SK-N-SH (cell line): ENCODE results near the gene DIAPH2. TPM values are rescaled to one million over a fixed set of nuclear protein-coding genes. Genes with fewer than 3 reads are reported as not detected.
A peak's percentile ranks its signal among the peaks of the same experiment; 100 is the strongest.

ENCODE experiments used
- CTCF ChIA-PET: fragments of 300-600, 350-600 bp; formaldehyde crosslinking; extraction: SDS; loops from one replicate; lab custom pipeline; 2021; lab: Yijun Ruan, JAX
- POLR2A ChIA-PET: fragments of 350-600 bp; sonication (Branson Sonifier 250); formaldehyde crosslinking; extraction: SDS; loops from one replicate; lab custom pipeline; 2020; ENCODE audit warnings: antibody characterized with exemption, inconsistent platforms; lab: Yijun Ruan, JAX
- DNase-seq: peaks from one replicate; pipeline ENCODE4 v3.0.0; 2012
- H2AFZ ChIP-seq: fragments of 200-600 bp; sonication (generic); 2 replicates; pipeline ENCODE4 v1.8.1; 2016; ENCODE audit warnings: antibody characterized with exemption, mild to moderate bottlenecking, low read depth
- H3F3A ChIP-seq: fragments of 200-600 bp; sonication (generic); replicated peaks from 2 replicates; pipeline ENCODE3; 2016; ENCODE audit warnings: antibody characterized with exemption, mild to moderate bottlenecking; ENCODE audit not compliant: insufficient read depth
- H3K27ac ChIP-seq, 2 experiments: fragments of 200-500 bp in 1 of 2; fragments of 200-600 bp in 1 of 2; sonication (Bioruptor generic) in 1 of 2; sonication (generic), shearing (Covaris generic) in 1 of 2; 2 replicates each; pipeline versions ENCODE4 v1.5.1 to v1.6.1; 2014 to 2016; ENCODE audit warnings: low read depth in 2 of 2, inconsistent platforms in 1 of 2, low read length in 1 of 2, mild to moderate bottlenecking in 1 of 2, mixed read lengths in 1 of 2
- H3K27me3 ChIP-seq: fragments of 200-600 bp; sonication (generic), shearing (Covaris generic); 2 replicates; pipeline ENCODE4 v1.6.1; 2016; ENCODE audit warnings: mixed run types; ENCODE audit not compliant: insufficient read depth
- H3K36me3 ChIP-seq, 2 experiments: fragments of 200-500 bp in 1 of 2; fragments of 200-600 bp in 1 of 2; sonication (Bioruptor generic) in 1 of 2; sonication (generic) in 1 of 2; replicated peaks in 1 of 2; 2 replicates each; pipeline versions ENCODE3 to v1.5.1; 2014 to 2016; ENCODE audit warnings: low read length in 1 of 2, mild to moderate bottlenecking in 1 of 2; ENCODE audit not compliant: insufficient read depth in 2 of 2, control insufficient read depth in 1 of 2
- H3K4me1 ChIP-seq, 2 experiments: fragments of 200-500 bp in 1 of 2; fragments of 200-600 bp in 1 of 2; sonication (Bioruptor generic) in 1 of 2; sonication (generic), shearing (Covaris generic) in 1 of 2; 2 replicates each; pipeline versions ENCODE4 v1.5.1 to v1.6.1; 2014 to 2016; ENCODE audit warnings: low read depth in 1 of 2, low read length in 1 of 2, mixed run types in 1 of 2; ENCODE audit not compliant: insufficient read depth in 2 of 2, control insufficient read depth in 1 of 2
- H3K4me2 ChIP-seq: fragments of 200-600 bp; sonication (generic), shearing (Covaris generic); 2 replicates; pipeline ENCODE4 v1.6.1; 2017; ENCODE audit warnings: mixed run types
- H3K4me3 ChIP-seq, 2 experiments: fragments of 200-500 bp in 1 of 2; fragments of 200-600 bp in 1 of 2; sonication (Bioruptor generic) in 1 of 2; sonication (generic), shearing (Covaris generic) in 1 of 2; 2 replicates each; pipeline versions ENCODE4 v1.5.1 to v1.8.1; 2014 to 2016; ENCODE audit warnings: low read depth in 2 of 2, inconsistent platforms in 1 of 2, low read length in 1 of 2, mild to moderate bottlenecking in 1 of 2, mixed read lengths in 1 of 2, moderate library complexity in 1 of 2
- H3K79me2 ChIP-seq: fragments of 200-600 bp; sonication (generic); 2 replicates; pipeline ENCODE4 v1.8.1; 2017; ENCODE audit warnings: mild to moderate bottlenecking; ENCODE audit not compliant: insufficient read depth
- H3K9ac ChIP-seq: fragments of 200-600 bp; sonication (generic); 2 replicates; pipeline ENCODE4 v1.6.1; 2017; ENCODE audit warnings: mixed run types
- H3K9me2 ChIP-seq: fragments of 200-600 bp; sonication (generic); 2 replicates; pipeline ENCODE4 v1.6.1; 2017; ENCODE audit warnings: mixed run types
- H3K9me3 ChIP-seq: fragments of 200-600 bp; sonication (generic); 2 replicates; pipeline ENCODE4 v1.6.1; 2017; ENCODE audit warnings: mixed run types, mild to moderate bottlenecking, moderate library complexity
- H4K20me1 ChIP-seq: fragments of 200-600 bp; sonication (generic); 2 replicates; pipeline ENCODE4 v1.6.1; 2017; ENCODE audit warnings: mild to moderate bottlenecking, mixed run types; ENCODE audit not compliant: insufficient read depth
- MEF2A ChIP-seq: IDR thresholded peaks from 2 replicates; pipeline ENCODE4 v1.4.0; 2012; ENCODE audit warnings: low read depth, borderline replicate concordance
- RFX5 ChIP-seq: IDR thresholded peaks from 2 replicates; pipeline ENCODE4 v1.6.1; 2012; ENCODE audit warnings: mild to moderate bottlenecking, improper control_type of control experiment, low read length
- RXRA ChIP-seq: IDR thresholded peaks from 2 replicates; pipeline ENCODE4 v1.4.0; 2012; ENCODE audit warnings: low read depth, mild to moderate bottlenecking, borderline replicate concordance
- SIN3A ChIP-seq: IDR thresholded peaks from 2 replicates; pipeline ENCODE4 v1.6.1; 2012; ENCODE audit warnings: low read depth, mild to moderate bottlenecking, low read length, moderate library complexity, borderline replicate concordance
- WGBS: methylation state at CpG from one replicate; pipeline ENCODE4 v1.1.6; 2017; ENCODE audit warnings: low lambda C conversion rate; 5-methylcytosine and 5-hydroxymethylcytosine counted together
- polyA plus RNA-seq, 3 experiments: library from polyadenylated mRNA; depleted of rRNA; stranded (reverse); fragments of >200 nt; gene quantifications; 2 replicates each; pipeline ENCODE4 v1.2.3, GENCODE V29; 2012
- TF ChIP-seq, protein P1 (sequence below): IDR thresholded peaks from 2 replicates; pipeline ENCODE4 v1.4.0; 2012; ENCODE audit warnings: low read depth, borderline replicate concordance
- TF ChIP-seq, protein P2 (sequence below): IDR thresholded peaks from 2 replicates; pipeline ENCODE4; 2012
- TF ChIP-seq, protein P3 (sequence below): fragments of 200-600 bp; sonication (generic); IDR thresholded peaks from 2 replicates; pipeline ENCODE4 v1.6.1; 2017; ENCODE audit warnings: antibody characterized with exemption, mild to moderate bottlenecking, moderate library complexity

The DIAPH2 gene
- polyA plus RNA-seq, 1 of the 3 experiments (the other 2 are of a cell fraction) = 1.1 TPM

DNA sequence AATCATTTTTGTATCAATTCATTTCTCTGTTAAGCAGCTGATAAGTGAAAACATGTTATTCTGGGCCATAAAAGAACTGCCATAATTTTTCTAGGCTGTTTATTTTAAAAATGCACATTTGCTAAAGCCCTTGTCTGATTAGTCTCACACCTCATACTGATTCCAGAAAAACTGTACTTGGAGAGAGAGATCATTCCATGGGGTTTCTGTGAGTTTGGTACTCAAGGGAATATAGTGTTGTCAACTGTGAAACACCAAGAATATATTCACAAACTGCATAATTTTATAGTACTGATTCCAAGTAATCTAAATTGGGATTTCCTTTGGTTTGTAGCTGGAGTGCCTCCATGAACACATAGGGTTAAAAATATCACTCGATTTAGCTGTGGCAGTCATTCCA lies 746.6 kb downstream of the DIAPH2 start:
- Histone ChIP-seq H3K9me3 (no peaks in the 10 kb centered on the region), H2AFZ (no peak overlapping the region), H3K36me3 (peaks cover 0 to 5% of the 10 kb centered on the region in 2 experiments), H3K4me1 (no peaks in the 10 kb centered on the region), H4K20me1 (no peaks in the 10 kb centered on the region)
- CTCF ChIA-PET = interaction anchor here (0.7 kb wide), 1 partner anchor 11 kb away, joined by 3 read pairs; no protein-coding TSS in a partner anchor
- 27% methylated on average over 1 of the region's 1 CpG for WGBS
- TF ChIP-seq MEF2A = no peak
- TF ChIP-seq, protein P1, sequence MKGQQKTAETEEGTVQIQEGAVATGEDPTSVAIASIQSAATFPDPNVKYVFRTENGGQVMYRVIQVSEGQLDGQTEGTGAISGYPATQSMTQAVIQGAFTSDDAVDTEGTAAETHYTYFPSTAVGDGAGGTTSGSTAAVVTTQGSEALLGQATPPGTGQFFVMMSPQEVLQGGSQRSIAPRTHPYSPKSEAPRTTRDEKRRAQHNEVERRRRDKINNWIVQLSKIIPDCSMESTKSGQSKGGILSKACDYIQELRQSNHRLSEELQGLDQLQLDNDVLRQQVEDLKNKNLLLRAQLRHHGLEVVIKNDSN = no peak
- TF ChIP-seq RXRA = no peak
- no peak for TF ChIP-seq SIN3A
- TF ChIP-seq, protein P2, sequence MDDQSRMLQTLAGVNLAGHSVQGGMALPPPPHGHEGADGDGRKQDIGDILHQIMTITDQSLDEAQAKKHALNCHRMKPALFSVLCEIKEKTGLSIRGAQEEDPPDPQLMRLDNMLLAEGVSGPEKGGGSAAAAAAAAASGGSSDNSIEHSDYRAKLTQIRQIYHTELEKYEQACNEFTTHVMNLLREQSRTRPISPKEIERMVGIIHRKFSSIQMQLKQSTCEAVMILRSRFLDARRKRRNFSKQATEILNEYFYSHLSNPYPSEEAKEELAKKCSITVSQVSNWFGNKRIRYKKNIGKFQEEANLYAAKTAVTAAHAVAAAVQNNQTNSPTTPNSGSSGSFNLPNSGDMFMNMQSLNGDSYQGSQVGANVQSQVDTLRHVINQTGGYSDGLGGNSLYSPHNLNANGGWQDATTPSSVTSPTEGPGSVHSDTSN = no peak
- TF ChIP-seq, all 33 proteins: peak for 0
- POLR2A ChIA-PET = no interaction called here
- no peaks in the 10 kb centered on the region for H3K27me3 ChIP-seq
- H3K4me3 ChIP-seq = no peak overlapping the region
- H3F3A ChIP-seq = no peaks in the 10 kb centered on the region
- no peaks in the 10 kb centered on the region for H3K9me2 ChIP-seq
- H3K4me2 ChIP-seq = no peak overlapping the region
- no peak overlapping the region for H3K27ac ChIP-seq
- no peaks in the 10 kb centered on the region for H3K79me2 ChIP-seq
- no peak for DNase-seq
- no peak overlapping the region for H3K9ac ChIP-seq

DNA sequence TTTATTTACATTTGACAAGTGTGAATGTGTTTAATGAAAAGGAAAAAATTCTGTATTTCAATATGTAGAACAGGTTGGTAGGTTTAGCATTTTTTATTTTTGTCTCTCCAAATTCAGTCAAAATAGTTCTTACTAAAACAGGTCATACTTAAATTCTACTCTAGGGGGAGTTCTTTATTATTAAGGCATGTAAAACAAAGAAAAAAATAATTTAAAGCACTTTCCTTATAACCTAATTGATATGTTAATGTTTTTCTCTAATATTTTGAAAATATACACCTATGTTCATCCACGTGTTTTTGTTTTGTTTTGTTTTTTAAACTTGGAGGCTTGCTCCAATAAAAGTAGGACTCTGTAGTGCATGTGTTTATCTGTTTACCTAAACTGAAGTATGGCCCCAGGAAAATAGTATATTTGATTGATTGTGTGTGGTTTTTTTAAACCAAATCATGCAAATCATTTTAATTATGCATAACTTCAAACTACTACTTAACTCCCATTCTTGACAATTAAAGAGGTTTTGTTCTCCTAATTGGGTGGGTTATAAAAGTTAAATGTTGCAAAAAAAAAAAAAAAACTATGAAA lies 761.7 kb downstream of the DIAPH2 start:
- no peak overlapping the region for H3K4me3 ChIP-seq
- TF ChIP-seq, protein P3, sequence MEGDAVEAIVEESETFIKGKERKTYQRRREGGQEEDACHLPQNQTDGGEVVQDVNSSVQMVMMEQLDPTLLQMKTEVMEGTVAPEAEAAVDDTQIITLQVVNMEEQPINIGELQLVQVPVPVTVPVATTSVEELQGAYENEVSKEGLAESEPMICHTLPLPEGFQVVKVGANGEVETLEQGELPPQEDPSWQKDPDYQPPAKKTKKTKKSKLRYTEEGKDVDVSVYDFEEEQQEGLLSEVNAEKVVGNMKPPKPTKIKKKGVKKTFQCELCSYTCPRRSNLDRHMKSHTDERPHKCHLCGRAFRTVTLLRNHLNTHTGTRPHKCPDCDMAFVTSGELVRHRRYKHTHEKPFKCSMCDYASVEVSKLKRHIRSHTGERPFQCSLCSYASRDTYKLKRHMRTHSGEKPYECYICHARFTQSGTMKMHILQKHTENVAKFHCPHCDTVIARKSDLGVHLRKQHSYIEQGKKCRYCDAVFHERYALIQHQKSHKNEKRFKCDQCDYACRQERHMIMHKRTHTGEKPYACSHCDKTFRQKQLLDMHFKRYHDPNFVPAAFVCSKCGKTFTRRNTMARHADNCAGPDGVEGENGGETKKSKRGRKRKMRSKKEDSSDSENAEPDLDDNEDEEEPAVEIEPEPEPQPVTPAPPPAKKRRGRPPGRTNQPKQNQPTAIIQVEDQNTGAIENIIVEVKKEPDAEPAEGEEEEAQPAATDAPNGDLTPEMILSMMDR = peak; percentile 59
- TF ChIP-seq RFX5 (no peak), RXRA (no peak)
- TF ChIP-seq, all 33 proteins: peak for 1
- no peaks in the 10 kb centered on the region for H3K4me1 ChIP-seq
- DNase-seq = peak; percentile 4
- H3K27ac ChIP-seq = no peak overlapping the region
- no peaks in the 10 kb centered on the region for H3K9me3 ChIP-seq
- no peaks in the 10 kb centered on the region for H3K27me3 ChIP-seq
- WGBS = 16% methylated on average over 1 of the region's 1 CpG
- H4K20me1 ChIP-seq = no peaks in the 10 kb centered on the region
- H2AFZ ChIP-seq = no peak overlapping the region
- H3K36me3 ChIP-seq = no peaks in the 10 kb centered on the region
- CTCF ChIA-PET = interaction anchor here (1.0 to 2.3 kb wide), 4 partner anchors 11 to 413 kb away, joined by 3 to 10 read pairs (median 6); no protein-coding TSS in a partner anchor
- H3K9ac ChIP-seq = no peak overlapping the region
- no peaks in the 10 kb centered on the region for H3K79me2 ChIP-seq
- H3F3A ChIP-seq = no peaks in the 10 kb centered on the region
- no peak overlapping the region for H3K4me2 ChIP-seq
- POLR2A ChIA-PET = no interaction called here
- no peaks in the 10 kb centered on the region for H3K9me2 ChIP-seq
